SK-N-SH treated with all-trans-retinoic acid at 6 μM for 48 hours (cell line): Measurements from ENCODE around the gene LHFPL2.

Experiments
- ATAC-seq: fragments of 200-7000 bp; cut with Tn5 transposase; 3 replicates; pipeline ENCODE4 v1.9.1; 2020; ENCODE audit warnings: mild to moderate bottlenecking, moderate library complexity
- BACH2 ChIP-seq: fragments of 250-450 bp; sonication (Bioruptor Pico); IDR thresholded peaks from 2 replicates; pipeline ENCODE4 v1.9.0; 2021; ENCODE audit warnings: mild to moderate bottlenecking, borderline replicate concordance
- CSDC2 ChIP-seq: fragments of 250-450 bp; sonication (Bioruptor Pico); IDR thresholded peaks from 2 replicates; pipeline ENCODE4 v1.5.0; 2020; ENCODE audit warnings: mild to moderate bottlenecking, moderate library complexity
- GLIS3 ChIP-seq: fragments of 250-450 bp; sonication (Bioruptor Pico); IDR thresholded peaks from 2 replicates; pipeline ENCODE4 v1.5.0; 2020; ENCODE audit warnings: mild to moderate bottlenecking, moderate library complexity
- ISL1 ChIP-seq: fragments of 250-450 bp; sonication (Bioruptor Pico); IDR thresholded peaks from 2 replicates; pipeline ENCODE4 v2.1.2; 2022; ENCODE audit warnings: mild to moderate bottlenecking, moderate library complexity
- OSR1 ChIP-seq: fragments of 250-450 bp; sonication (Bioruptor Pico); IDR thresholded peaks from 2 replicates; pipeline ENCODE4 v1.8.0; 2022; ENCODE audit warnings: moderate library complexity, mild to moderate bottlenecking, inconsistent platforms
- PPARA ChIP-seq: fragments of 250-450 bp; sonication (Bioruptor Pico); IDR thresholded peaks from 2 replicates; pipeline ENCODE4 v1.5.0; 2020; ENCODE audit warnings: mild to moderate bottlenecking, borderline replicate concordance
- RARB ChIP-seq: fragments of 250-450 bp; sonication (Bioruptor Pico); IDR thresholded peaks from 2 replicates; pipeline ENCODE4 v1.8.0; 2021; ENCODE audit warnings: mild to moderate bottlenecking, moderate library complexity
- SNAI2 ChIP-seq: fragments of 250-450 bp; sonication (Bioruptor Pico); IDR thresholded peaks from 2 replicates; pipeline ENCODE4 v1.5.0; 2020; ENCODE audit warnings: mild to moderate bottlenecking, moderate library complexity
- TCF4 ChIP-seq: fragments of 250-450 bp; sonication (Bioruptor Pico); IDR thresholded peaks from 2 replicates; pipeline ENCODE4 v1.8.0; 2021; ENCODE audit warnings: mild to moderate bottlenecking, moderate library complexity, borderline replicate concordance
- TOX ChIP-seq: fragments of 250-450 bp; sonication (Bioruptor Pico); IDR thresholded peaks from 2 replicates; pipeline ENCODE4 v1.8.0; 2021; ENCODE audit warnings: mild to moderate bottlenecking, moderate library complexity, borderline replicate concordance
- ZC3H10 ChIP-seq: fragments of 250-450 bp; sonication (Bioruptor Pico); IDR thresholded peaks from 2 replicates; pipeline ENCODE4 v1.5.1; 2021; ENCODE audit warnings: mild to moderate bottlenecking, moderate library complexity
- ZFP3 ChIP-seq: fragments of 250-450 bp; sonication (Bioruptor Pico); IDR thresholded peaks from 2 replicates; pipeline ENCODE4 v1.5.0; 2020; ENCODE audit warnings: mild to moderate bottlenecking, moderate library complexity
- ZFP30 ChIP-seq: fragments of 450-650 bp; formaldehyde crosslinking; IDR thresholded peaks from 2 replicates; pipeline ENCODE4 v1.5.0; 2022; ENCODE audit warnings: mild to moderate bottlenecking, moderate library complexity
- ZNF565 ChIP-seq: fragments of 450-650 bp; formaldehyde crosslinking; conservative IDR thresholded peaks from 2 replicates; pipeline ENCODE4 v1.5.0; 2020; ENCODE audit warnings: low read depth, mild to moderate bottlenecking, moderate library complexity
- ZNF70 ChIP-seq: fragments of 450-650 bp; formaldehyde crosslinking; IDR thresholded peaks from 2 replicates; pipeline ENCODE4 v1.5.0; 2020; ENCODE audit warnings: mild to moderate bottlenecking, moderate library complexity
- ZNF8 ChIP-seq: fragments of 450-650 bp; formaldehyde crosslinking; IDR thresholded peaks from 2 replicates; pipeline ENCODE4 v1.5.0; 2020; ENCODE audit warnings: mild to moderate bottlenecking, moderate library complexity
- TF ChIP-seq, protein P1 (sequence below): fragments of 250-450 bp; sonication (Bioruptor Pico); IDR thresholded peaks from 2 replicates; pipeline ENCODE4 v1.5.0; 2020; ENCODE audit warnings: mild to moderate bottlenecking, moderate library complexity
- TF ChIP-seq, protein P2 (sequence below): fragments of 250-450 bp; sonication (Bioruptor Pico); IDR thresholded peaks from 2 replicates; pipeline ENCODE4 v1.5.1; 2020; ENCODE audit warnings: low read depth, mild to moderate bottlenecking, moderate library complexity
- TF ChIP-seq, protein P3 (sequence below): fragments of 250-450 bp; sonication (Bioruptor Pico); IDR thresholded peaks from 2 replicates; pipeline ENCODE4 v1.8.0; 2020; ENCODE audit warnings: mild to moderate bottlenecking, moderate library complexity, borderline replicate concordance
- TF ChIP-seq, protein P4 (sequence below): fragments of 250-450 bp; sonication (Bioruptor Pico); IDR thresholded peaks from 2 replicates; pipeline ENCODE4 v1.5.1; 2021; ENCODE audit warnings: mild to moderate bottlenecking, moderate library complexity
- TF ChIP-seq, protein P5 (sequence below): fragments of 250-450 bp; sonication (Bioruptor Pico); IDR thresholded peaks from 2 replicates; pipeline ENCODE4 v1.8.0; 2021; ENCODE audit warnings: low read depth, mild to moderate bottlenecking, moderate library complexity, borderline replicate concordance

Gene LHFPL2

DNA sequence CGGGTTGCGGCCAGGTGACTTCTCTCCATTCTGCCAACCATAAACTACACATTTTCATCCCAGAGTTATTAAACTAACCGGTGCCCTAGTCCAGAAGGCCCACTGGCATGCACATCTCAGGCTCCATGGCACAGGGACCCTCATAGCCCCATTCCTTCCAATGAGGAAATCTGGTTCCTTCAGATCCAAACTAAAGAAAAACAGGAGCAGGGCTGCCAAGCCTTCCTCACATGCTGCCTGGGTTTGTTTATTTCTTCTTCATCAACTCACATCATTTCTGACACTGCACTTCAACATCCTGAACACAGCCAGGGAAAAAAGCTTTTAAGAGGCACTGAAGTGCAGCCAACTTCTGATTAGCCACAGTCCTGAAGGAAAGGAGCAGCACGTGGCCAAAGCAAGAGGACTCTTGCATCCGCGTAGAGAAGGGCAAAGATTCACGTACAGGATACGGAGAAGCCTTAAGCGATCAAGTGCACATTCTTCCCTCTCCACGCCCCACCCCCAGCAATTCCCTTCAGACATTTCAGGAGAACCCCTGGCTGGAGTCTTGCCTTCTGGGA is 22.5 kb downstream of the LHFPL2 start:
- ATAC-seq, result peak; percentile 14; the same call in 1 of the 3 replicates
- TF ChIP-seq OSR1 (no peak), ZNF8 (CRISPR knock-in tag) (no peak), ZC3H10 (no peak), ZFP30 (no peak), ZNF565 (CRISPR knock-in tag) (no peak), PPARA (CRISPR knock-in tag) (no peak), GLIS3 (CRISPR knock-in tag) (no peak), ISL1 (CRISPR knock-in tag) (no peak)
- TF ChIP-seq, protein P1, sequence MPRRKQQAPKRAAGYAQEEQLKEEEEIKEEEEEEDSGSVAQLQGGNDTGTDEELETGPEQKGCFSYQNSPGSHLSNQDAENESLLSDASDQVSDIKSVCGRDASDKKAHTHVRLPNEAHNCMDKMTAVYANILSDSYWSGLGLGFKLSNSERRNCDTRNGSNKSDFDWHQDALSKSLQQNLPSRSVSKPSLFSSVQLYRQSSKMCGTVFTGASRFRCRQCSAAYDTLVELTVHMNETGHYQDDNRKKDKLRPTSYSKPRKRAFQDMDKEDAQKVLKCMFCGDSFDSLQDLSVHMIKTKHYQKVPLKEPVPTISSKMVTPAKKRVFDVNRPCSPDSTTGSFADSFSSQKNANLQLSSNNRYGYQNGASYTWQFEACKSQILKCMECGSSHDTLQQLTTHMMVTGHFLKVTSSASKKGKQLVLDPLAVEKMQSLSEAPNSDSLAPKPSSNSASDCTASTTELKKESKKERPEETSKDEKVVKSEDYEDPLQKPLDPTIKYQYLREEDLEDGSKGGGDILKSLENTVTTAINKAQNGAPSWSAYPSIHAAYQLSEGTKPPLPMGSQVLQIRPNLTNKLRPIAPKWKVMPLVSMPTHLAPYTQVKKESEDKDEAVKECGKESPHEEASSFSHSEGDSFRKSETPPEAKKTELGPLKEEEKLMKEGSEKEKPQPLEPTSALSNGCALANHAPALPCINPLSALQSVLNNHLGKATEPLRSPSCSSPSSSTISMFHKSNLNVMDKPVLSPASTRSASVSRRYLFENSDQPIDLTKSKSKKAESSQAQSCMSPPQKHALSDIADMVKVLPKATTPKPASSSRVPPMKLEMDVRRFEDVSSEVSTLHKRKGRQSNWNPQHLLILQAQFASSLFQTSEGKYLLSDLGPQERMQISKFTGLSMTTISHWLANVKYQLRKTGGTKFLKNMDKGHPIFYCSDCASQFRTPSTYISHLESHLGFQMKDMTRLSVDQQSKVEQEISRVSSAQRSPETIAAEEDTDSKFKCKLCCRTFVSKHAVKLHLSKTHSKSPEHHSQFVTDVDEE, result no peak

DNA sequence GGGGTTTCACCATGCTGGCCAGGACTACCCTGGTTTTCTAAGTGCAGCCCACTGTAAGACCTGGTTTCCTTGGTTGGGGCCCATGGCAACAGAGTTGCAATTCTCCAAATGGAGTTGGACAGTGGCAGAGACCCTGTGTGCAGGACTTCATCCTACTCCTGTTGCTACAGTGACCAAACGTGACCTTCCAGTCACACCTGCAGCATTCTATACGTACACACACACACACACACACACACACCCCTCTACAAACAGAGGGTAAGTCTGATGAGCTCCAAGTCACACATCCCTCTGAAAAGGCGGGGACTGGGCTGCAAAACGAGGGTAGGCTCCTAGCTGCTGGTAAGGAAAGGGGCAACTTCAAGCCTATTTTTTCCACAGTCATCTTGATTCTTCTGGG is 23.6 kb downstream of the LHFPL2 start:
- no peak for TF ChIP-seq TOX
- TF ChIP-seq, protein P1, result no peak
- TF ChIP-seq ISL1 (CRISPR knock-in tag), result no peak
- no peak for TF ChIP-seq ZNF565 (CRISPR knock-in tag)
- TF ChIP-seq, protein P2, sequence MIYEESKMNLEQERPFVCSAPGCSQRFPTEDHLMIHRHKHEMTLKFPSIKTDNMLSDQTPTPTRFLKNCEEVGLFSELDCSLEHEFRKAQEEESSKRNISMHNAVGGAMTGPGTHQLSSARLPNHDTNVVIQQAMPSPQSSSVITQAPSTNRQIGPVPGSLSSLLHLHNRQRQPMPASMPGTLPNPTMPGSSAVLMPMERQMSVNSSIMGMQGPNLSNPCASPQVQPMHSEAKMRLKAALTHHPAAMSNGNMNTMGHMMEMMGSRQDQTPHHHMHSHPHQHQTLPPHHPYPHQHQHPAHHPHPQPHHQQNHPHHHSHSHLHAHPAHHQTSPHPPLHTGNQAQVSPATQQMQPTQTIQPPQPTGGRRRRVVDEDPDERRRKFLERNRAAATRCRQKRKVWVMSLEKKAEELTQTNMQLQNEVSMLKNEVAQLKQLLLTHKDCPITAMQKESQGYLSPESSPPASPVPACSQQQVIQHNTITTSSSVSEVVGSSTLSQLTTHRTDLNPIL (CRISPR knock-in tag), result no peak
- no peak for TF ChIP-seq ZFP3 (CRISPR knock-in tag)
- TF ChIP-seq, protein P3, sequence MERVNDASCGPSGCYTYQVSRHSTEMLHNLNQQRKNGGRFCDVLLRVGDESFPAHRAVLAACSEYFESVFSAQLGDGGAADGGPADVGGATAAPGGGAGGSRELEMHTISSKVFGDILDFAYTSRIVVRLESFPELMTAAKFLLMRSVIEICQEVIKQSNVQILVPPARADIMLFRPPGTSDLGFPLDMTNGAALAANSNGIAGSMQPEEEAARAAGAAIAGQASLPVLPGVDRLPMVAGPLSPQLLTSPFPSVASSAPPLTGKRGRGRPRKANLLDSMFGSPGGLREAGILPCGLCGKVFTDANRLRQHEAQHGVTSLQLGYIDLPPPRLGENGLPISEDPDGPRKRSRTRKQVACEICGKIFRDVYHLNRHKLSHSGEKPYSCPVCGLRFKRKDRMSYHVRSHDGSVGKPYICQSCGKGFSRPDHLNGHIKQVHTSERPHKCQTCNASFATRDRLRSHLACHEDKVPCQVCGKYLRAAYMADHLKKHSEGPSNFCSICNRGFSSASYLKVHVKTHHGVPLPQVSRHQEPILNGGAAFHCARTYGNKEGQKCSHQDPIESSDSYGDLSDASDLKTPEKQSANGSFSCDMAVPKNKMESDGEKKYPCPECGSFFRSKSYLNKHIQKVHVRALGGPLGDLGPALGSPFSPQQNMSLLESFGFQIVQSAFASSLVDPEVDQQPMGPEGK (CRISPR knock-in tag), result no peak
- TF ChIP-seq, protein P4, sequence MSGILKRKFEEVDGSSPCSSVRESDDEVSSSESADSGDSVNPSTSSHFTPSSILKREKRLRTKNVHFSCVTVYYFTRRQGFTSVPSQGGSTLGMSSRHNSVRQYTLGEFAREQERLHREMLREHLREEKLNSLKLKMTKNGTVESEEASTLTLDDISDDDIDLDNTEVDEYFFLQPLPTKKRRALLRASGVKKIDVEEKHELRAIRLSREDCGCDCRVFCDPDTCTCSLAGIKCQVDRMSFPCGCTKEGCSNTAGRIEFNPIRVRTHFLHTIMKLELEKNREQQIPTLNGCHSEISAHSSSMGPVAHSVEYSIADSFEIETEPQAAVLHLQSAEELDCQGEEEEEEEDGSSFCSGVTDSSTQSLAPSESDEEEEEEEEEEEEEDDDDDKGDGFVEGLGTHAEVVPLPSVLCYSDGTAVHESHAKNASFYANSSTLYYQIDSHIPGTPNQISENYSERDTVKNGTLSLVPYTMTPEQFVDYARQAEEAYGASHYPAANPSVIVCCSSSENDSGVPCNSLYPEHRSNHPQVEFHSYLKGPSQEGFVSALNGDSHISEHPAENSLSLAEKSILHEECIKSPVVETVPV (CRISPR knock-in tag), result no peak
- TF ChIP-seq ZC3H10, result no peak
- TF ChIP-seq ZNF8 (CRISPR knock-in tag), result no peak
- TF ChIP-seq BACH2 (CRISPR knock-in tag), result no peak
- TF ChIP-seq GLIS3 (CRISPR knock-in tag), result no peak
- TF ChIP-seq, protein P5, sequence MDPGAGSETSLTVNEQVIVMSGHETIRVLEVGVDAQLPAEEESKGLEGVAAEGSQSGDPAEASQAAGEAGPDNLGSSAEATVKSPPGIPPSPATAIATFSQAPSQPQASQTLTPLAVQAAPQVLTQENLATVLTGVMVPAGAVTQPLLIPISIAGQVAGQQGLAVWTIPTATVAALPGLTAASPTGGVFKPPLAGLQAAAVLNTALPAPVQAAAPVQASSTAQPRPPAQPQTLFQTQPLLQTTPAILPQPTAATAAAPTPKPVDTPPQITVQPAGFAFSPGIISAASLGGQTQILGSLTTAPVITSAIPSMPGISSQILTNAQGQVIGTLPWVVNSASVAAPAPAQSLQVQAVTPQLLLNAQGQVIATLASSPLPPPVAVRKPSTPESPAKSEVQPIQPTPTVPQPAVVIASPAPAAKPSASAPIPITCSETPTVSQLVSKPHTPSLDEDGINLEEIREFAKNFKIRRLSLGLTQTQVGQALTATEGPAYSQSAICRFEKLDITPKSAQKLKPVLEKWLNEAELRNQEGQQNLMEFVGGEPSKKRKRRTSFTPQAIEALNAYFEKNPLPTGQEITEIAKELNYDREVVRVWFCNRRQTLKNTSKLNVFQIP (CRISPR knock-in tag), result no peak
- TF ChIP-seq CSDC2 (CRISPR knock-in tag), result no peak
- TF ChIP-seq SNAI2 (CRISPR knock-in tag), result no peak
- no peak for TF ChIP-seq OSR1
- TF ChIP-seq TCF4 (CRISPR knock-in tag), result no peak
- TF ChIP-seq ZNF70 (CRISPR knock-in tag), result no peak
- TF ChIP-seq RARB (CRISPR knock-in tag), result no peak
- TF ChIP-seq ZFP30, result no peak
- ATAC-seq, result no peak
